SIG-M5 treated with dmso at 0.1 percent for 504 hours (cell line): ENCODE results near the gene ANP32E.
"Not testable (repeated sequence)": the region's sequence is repeated elsewhere in the genome, so short reads cannot be mapped to it uniquely, and the experiment has no call there.

ENCODE experiments used
- DNase-seq: peaks from one replicate; lab custom pipeline; 2025; ENCODE audit not compliant: unreplicated experiment; lab: John Stamatoyannopoulos, UW

The ANP32E gene

DNA sequence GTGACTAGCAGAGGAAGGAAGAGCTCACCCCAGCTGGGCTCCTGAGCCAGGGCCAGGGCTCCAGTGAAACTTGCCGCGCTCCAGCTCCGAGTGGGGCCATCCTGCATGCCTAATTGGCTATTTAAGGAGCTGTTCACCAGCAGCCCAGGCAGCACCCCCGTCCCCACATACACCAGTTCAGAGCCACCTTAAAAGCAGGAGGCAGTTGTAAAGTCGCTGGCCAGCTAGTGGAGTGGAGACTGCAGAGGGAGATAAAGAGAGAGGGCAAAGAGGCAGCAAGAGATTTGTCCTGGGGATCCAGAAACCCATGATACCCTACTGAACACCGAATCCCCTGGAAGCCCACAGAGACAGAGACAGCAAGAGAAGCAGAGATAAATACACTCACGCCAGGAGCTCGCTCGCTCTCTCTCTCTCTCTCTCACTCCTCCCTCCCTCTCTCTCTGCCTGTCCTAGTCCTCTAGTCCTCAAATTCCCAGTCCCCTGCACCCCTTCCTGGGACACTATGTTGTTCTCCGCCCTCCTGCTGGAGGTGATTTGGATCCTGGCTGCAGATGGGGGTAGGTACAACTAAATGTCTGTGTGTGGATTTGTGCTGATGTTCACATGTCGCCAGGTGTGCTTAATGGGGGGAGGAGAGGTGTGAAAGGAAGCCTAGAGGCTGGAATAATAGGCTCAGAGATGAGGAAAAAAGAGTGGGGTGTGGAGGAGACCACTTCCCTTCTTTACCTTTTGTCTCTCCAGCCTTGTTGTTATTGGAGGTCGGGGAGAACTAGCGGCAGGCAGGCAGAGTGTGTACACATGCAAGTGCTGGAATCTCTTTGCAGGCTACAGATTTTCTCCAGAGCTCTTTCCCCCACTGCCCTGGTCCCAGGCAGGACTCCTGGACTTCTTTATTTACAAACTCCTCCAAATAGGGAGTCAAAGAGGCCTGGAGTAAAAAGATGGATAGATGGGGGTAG is 22.0 kb upstream of the ANP32E start, which contains the start of gene CA14:
CA14 (plus strand) TSS at position 151 of the 962 bp plus-strand sequence; CDS start at position 506, 355 bp downstream.
- DNase-seq = no peak

- no peak for DNase-seq
Measured at GRCh38 chr1:150256554-150257341, 20.8 kb upstream of the ANP32E start.

- no peak for DNase-seq
Measured at GRCh38 chr1:150256198-150256553, 20.3 kb upstream of the ANP32E start.

DNA sequence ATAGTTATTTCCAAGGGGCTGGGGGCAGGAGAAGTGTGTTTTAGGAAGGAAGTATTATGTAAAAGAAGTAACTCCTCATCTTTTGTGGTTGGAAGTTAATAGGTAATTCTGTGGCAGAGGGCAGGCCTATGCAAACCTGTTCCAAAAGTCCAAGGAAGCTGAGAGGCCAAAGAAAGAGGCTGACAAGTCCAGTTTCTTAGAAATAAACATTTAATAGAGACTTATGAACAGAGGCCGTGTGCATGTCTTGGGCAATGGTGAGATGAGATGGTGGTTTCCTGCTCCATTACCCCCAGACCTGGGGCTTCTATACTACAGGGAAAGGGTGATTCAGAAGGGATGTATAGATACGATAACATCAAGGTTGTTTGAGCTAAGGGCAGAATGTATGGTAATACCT is 14.0 kb upstream of the ANP32E start:
- DNase-seq = no peak

DNA sequence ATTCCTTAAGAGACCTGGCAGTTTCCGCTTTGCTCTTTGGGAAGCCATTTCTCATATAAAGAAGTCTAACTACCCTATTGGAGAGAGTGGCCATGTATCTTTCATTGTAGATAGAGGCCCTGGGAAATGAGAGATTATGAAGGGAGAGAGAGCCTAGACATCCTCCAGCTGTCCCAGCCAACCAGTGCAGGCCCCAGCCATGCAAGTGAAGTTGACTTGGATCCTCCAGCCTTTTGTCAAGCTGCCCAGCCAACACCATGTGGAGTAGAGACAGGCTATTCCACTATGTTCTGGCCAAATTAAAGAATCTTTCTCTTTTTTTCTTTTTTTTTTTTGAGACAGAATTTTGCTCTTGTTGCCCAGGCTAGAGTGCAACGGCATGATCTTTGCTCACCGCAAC is 7.1 kb upstream of the ANP32E start:
- DNase-seq = no peak

GRCh38 chr1:150237746-150238145 is 1.8 kb upstream of the ANP32E start:
- DNase-seq = no peak

DNA sequence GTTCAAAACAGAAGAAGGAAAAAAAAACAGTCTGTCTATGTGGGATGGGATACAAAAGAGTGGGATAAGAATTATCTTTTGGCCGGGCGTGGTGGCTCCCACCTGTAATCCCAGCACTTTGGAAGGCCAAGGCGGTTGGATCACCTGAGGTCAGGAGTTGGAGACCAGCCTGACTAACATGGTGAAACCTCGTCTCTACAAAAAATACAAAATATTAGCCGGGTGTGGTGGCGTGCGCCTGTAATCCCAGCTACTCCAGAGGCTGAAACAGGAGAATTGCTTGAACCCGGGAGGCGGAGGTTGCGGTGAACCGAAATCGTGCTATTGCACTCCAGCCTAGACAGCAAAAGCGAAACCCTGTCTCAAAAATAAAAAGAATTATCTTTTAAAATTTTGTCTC is 1.3 kb upstream of the ANP32E start:
- not testable (repeated sequence) for DNase-seq

GRCh38 chr1:150236614-150237100 is 745 bp upstream of the ANP32E start:
- DNase-seq = no peak

- DNase-seq = peak; percentile 67
Measured at GRCh38 chr1:150235294-150235851, 539 bp downstream of the ANP32E start.

GRCh38 chr1:150234566-150235293 is 1.2 kb downstream of the ANP32E start:
- DNase-seq = peak; percentile 90

- no peak for DNase-seq
Measured at GRCh38 chr1:150234309-150234565, 1.7 kb downstream of the ANP32E start.

DNA sequence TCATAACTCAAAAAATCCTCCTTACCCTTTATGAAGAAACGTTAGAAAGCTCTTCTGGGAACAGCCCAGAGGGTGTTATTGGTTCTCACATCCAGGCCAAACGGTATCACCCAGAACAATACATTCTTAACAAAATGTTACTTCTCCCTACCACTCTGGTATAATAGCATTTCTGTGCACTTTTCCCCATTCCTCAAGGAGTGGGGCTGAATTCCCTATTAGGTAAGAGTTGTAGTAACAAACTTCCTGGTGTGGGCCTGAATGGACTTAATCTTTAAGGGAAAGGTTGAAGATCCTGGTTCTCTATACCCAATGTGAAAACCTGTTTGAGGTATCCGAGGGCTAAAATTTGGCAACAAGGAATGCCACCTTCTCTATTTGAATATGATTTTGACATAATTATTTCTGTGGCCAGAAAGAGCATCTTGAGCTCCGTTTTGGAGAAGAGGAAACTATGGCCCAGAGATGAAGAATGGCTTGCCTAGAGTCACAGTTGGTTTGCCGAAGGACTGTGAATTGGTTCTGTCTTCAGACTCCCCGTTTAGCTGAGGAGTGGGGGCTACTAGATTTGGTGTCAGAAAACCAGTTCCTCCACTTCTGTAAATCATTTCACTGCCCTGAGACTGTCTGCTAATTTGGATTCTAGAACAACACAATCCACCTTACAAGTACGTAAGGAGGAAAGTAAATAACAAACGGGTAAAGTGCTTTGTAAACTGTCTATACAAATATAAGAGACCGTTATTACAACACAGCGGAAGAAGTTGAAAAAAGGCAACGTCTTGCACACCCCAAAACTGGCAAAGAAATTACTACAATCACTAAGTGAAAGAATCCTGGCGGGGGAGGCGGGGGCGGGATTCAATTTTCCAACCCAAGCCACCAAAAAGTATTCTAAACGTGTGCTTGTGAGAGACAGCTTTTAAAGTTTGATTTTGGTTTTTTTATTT is 2.3 kb downstream of the ANP32E start:
- peak; percentile 93 for DNase-seq

- DNase-seq = not testable (repeated sequence)
Measured at GRCh38 chr1:150232921-150233320, 3.0 kb downstream of the ANP32E start.

GRCh38 chr1:150228246-150228645 is 7.7 kb downstream of the ANP32E start:
- DNase-seq = not testable (repeated sequence)

- DNase-seq = no peak
Measured at GRCh38 chr1:150227228-150227627, 8.7 kb downstream of the ANP32E start.

DNA sequence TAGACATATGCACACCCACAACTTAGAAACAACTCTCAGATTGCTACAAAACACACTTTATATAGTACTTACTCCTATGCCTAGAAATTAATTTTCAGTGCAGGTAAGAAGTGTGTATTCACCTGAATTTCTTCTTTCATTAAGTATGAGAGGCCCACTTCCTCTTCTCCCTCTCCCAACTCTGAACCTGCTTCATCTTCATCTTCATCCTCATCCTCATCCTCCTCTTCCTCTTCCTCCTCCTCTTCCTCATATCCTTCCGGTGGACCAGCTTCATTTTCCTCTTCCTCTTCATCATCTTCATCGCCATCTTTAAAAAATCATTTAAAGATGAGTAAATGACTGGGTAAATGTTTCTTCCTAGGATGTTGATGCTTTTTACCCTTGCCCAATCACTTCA is 9.4 kb downstream of the ANP32E start:
- DNase-seq = no peak

- no peak for DNase-seq
Measured at GRCh38 chr1:150225546-150225945, 10.4 kb downstream of the ANP32E start.

GRCh38 chr1:150224983-150225382 is 10.9 kb downstream of the ANP32E start:
- no peak for DNase-seq

DNA sequence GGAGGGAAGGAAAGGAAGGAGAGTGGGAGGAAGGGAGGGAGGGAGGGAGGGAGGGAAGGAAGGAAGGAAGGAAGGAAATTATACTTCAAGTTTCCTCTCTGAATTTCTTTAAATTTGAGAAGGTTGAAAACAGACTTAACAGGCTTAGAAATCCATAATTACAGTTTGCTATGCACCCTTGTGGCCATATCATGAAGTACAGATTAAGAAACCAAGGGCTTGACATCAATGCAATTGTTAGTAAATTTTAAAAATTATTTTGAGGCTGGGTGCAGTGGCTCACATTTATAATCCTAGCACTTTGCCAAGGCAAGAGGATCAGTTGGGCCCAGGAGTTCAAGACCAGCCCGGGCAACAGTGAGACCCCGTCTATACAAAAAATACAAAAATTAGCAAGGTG is 14.4 kb downstream of the ANP32E start:
- peak; percentile 60 for DNase-seq

GRCh38 chr1:150215855-150216254 is 20.1 kb downstream of the ANP32E start:
- DNase-seq = not testable (repeated sequence)
